Stimulated activated CD4-positive, alpha-beta T cell treated with anti-CD3 and anti-CD28 coated beads, TNF-alpha, amount 100 ng/mL, for 1 hour (primary cell): Measurements from ENCODE around the gene LRWD1.
"Not testable (repeated sequence)": the region's sequence is repeated elsewhere in the genome, so short reads cannot be mapped to it uniquely, and the experiment has no call there.

Experiments used
- DNase-seq, 3 donors: peaks; one replicate each; pipeline ENCODE4 v3.0.0-alpha.2; 2020; ENCODE audit warnings: low read depth in 3 of 3, low spot score in 1 of 3

The LRWD1 gene

DNA sequence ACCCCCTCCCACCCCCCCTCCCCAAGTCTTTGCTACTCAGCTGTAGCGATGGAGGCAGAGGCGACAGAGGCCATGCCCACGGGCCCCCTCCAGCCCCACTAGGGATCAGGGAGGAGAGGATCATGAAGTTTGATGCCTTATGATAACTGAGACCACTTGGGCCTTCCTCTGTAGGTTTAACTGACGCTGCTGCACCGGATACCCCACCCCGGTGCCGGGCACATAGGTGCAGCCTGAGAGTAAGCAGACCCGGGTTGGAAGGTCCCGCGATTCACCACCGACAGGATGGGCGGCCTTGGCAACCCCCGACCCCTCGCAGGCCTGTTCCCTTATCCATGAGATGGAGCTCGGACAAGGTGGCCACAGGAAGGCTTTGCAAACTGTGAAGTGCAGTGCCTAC lies 29.2 kb downstream of the LRWD1 start:
- DNase-seq, result not testable (repeated sequence)

DNA sequence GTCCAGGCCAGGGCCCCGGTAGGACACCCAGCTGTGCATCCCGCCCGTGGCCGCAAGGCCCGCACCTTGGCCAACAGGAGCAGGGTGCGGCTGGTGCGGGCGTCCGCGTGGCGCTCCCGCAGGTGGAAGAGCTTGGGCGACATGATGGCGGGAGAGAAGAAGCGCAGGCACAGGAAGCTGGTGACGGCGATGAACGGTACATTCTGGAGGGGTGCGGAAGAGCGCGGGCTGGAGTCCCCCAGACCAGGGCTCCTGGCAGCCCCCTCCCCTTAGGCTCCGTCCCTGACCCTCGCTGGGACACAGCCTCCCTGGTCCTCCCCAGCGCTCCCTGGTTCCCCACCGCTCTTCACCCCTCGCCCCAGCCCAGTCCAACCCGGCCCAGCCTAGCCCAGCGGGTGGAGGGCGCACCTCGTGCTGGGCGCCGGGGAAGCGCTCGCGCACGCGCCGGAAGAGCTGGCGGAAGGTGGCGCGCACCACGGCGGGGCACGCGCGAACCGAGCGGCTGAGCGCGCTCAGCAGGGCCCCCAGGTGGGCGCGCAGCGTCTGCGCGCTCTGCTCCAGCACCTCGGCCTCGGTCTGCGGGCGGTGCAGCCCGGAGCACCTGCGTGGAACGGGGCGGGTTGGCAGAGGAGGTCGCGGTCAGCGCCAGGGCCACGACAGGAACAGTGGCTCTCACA lies 29.8 kb downstream of the LRWD1 start:
- not testable (repeated sequence) for DNase-seq

DNA sequence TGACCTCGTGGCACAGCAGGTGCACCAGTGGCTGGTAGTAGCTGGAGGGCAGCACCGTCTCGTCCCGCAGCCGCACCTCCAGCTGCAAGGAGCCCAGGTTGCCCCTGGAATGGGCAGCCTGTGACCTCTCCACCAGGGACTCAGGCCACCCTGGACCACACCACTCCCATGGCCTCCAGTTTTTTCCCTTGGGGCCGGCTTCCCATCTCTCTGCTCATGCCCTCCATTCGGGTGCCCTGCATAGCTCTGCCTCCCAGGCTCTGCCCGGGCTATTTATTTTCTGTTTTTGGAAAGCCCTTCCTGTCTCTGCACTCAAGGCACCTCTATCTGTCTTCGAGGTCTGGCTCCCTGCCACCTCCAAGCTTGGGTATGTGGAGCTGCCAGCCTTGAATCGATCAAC lies 32.1 kb downstream of the LRWD1 start:
- DNase-seq, result not testable (repeated sequence)

DNA sequence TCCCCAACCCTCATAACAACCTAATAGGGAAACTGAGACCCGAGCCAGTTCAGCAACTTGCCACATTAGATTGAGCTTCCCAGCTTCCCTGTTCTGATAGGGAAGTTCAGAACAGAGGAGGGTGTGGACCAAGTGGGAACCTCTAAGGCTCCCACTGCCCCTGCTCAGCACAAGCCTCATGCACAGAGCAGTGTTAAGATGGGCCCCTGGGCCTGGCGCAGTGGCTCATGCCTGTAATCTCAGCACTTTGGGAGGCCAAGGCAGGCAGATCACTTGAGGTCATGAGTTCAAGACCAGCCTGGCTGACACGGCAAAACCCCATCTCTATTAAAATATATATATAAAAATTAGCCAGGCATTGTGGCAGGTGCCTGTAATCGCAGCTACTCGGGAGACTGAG lies 32.5 kb downstream of the LRWD1 start:
- not testable (repeated sequence) for DNase-seq

- not testable (repeated sequence) for DNase-seq
Observed at GRCh38 chr7:102498321-102498720, 33.5 kb downstream of the LRWD1 start.

DNA sequence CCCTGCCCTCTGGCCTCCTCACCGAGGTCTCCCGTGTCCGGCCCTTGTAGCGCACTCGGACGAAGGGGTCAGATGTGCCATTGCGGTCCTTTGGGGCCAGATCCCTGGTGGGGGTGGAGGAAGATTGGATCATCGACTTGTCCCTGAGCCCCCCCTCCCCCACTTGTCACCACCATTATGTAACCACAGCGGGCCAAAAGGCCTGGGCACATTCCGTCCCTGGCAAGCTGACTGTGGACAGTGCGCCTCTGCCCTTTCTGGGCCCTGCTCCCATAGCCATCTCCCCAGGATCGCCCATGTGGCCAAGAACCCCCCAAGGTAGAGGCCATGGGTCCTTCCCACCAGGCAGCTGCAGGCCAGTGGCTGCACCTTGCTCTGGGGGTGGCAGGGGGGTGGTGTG lies 38.4 kb downstream of the LRWD1 start:
- DNase-seq, result not testable (repeated sequence)

DNA sequence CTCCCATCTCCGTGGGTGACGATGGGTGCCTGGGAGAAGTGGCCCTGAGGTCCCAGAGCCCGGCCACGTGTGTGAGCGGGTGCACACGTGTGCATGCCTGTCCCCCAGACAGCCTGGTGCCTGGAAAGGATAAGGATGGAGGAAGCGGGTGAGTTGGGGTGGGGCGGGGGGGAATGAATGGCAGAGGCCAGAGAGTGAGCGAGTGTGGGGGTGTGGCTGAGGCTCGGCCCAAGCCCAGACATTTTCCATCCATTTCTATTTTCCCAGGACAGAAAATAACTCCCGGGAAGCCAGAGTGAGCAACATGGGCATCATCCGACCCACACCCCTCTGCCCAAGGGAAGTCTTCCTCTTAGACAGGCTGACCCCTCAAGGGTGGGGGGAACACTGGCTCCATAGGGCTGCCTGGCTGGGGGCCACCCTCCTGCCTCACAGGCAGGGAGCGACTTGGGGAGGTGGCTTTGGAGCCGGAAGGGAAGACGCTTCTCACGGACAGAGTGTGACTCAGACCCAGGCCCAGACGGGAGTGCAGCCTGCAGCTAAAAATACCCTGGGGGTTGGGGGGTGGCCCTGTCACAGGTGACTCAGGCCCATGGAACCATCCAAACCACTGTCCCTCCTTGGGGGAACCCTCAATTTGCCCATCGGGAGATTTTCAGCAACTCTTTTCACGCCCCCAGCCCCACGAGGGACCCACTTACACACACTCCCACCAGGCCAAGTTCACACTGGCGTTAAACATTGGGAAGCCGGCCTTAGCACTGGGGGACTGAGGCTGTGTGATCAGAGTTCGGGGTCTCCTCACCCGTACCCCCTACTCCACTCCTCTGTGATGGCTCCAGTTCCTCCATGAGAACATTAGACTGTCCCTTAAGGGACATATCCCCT lies 40.8 kb downstream of the LRWD1 start:
- not testable (repeated sequence) for DNase-seq

GRCh38 chr7:102507410-102508088 lies 42.8 kb downstream of the LRWD1 start:
- DNase-seq, result not testable (repeated sequence)

GRCh38 chr7:102510575-102510974 lies 45.8 kb downstream of the LRWD1 start:
- not testable (repeated sequence) for DNase-seq

DNA sequence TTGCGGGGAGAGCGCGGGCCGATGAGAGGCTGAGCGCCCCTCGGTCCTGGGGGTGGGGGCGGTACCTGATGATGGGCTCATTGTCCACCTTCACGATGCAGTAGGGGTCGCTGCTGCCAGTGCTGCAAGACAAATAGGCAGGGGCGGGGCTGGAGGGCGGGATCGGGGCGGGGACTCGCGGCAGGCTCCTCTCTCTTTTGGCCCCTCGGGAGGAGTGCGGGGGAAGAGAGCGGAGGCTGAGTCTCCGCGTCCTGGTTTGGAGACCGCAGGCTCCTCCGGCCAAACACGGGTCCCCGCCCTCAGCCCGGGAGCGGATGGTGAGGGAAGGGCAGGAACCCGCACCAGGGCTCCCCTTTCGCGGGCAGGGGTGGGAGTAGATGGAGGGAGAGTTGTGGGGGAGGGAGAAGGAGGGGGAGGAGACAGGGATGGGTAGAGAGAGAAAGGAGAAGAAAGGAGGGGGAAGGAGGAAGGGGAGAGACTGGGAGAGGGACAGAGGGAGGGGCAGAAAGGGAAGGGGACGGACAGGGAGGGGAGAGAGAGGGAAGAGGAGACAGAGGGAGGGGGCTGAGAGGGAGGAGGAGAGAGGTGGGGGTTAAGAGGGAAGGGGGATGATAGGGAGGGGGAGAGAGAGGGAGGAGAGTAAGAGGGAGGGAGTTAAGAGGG lies 47.2 kb downstream of the LRWD1 start:
- not testable (repeated sequence) for DNase-seq

DNA sequence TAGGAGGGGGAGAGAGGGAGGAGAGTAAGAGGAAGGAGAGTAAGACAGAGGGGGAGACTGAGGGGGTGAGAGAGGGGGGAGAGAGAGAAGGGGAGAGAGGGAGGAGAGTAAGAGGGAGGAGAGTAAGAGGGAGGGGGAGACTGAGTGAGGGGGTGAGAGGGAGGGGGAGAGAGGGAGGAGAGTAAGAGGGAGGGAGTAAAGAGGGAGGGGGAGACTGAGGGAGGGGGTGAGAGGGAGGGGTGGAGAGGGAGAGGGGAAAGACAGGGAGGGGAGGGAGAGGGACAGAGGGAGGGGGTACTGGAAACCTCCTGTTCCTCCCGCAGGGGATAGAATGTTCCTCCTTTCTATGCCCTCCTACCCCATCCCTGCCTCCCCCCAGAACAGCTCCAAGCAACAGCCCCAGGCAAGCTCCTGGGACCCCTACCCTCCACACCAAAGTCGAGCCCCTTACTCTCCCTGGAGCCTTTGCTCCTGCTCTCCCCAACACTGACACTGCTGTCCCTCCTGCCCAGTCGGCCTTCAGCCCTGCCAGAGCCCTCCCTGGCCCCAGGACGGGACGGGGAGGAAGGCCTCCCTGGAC lies 47.9 kb downstream of the LRWD1 start:
- DNase-seq, result not testable (repeated sequence)

GRCh38 chr7:102514881-102515721 lies 50.3 kb downstream of the LRWD1 start:
- DNase-seq, result not testable (repeated sequence)

GRCh38 chr7:102515889-102516288 lies 51.1 kb downstream of the LRWD1 start:
- DNase-seq, result not testable (repeated sequence)

- not testable (repeated sequence) for DNase-seq
Observed at GRCh38 chr7:102516951-102517350, 52.2 kb downstream of the LRWD1 start.

DNA sequence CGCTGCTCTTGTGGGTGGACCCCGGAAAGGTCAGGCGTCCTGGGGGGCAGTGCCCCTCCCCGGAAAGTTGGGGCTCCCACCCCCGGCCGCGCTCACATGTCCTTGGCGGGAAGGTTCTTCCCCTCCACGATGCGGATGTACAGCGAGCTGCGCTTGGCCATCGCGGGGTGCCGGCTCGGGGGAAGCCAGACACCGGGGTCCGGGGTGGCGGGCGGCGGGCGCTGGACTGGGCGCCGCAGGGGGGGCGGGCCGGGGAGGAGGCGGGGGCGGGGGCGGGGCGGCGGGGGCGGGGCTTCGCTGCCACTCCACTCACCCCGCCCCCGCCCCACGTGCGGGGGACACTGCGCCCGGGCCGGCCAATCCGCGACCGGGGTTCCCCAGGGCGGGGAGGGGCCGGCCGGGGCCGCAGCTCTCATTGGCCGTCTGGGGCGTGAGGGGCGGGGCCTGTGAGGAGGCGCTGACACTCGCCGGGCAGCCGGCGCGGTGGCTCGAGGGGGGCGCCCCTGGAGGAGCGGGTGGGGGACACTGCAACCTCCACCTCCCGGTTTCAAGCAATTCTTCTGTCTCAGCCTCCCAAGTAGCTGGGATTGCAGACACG lies 52.9 kb downstream of the LRWD1 start, which contains the start of gene RASA4B:
Gene RASA4B, minus strand, starts transcription at position 228 of the 598 bp plus-strand sequence. Its CDS starts 67 bp downstream, at position 161.
- not testable (repeated sequence) for DNase-seq

- not testable (repeated sequence) for DNase-seq
Observed at GRCh38 chr7:102520797-102521196, 56.0 kb downstream of the LRWD1 start.
